ENCODE measurements around the gene CERS4.

- TF ChIP-seq CTCF (IDR thresholded peaks at IDR 0.05; ENCODE audit: control extremely low read depth in 1 of 3, insufficient read depth in 1 of 3, low read depth in 1 of 3, low read length in 3 of 3) (no peak), JUN (IDR thresholded peaks at IDR 0.05; ENCODE audit: low read depth, low read length) (no peak), ATF2 (IDR thresholded peaks at IDR 0.05; ENCODE audit: low read length) (no peak), POLR2A (IDR thresholded peaks at IDR 0.05; ENCODE audit: control extremely low read depth in 1 of 2, low read depth in 2 of 2, low read length in 2 of 2) (no peak), GTF2F1 (IDR thresholded peaks at IDR 0.05; ENCODE audit: borderline replicate concordance, low read depth, low read length) (no peak), PHF8 (conservative IDR thresholded peaks at IDR 0.05; ENCODE audit: low read depth, low read length) (no peak), ZNF274 (IDR thresholded peaks at IDR 0.05; ENCODE audit: borderline replicate concordance, extremely low read depth, low read length) (no peak), POLR2AphosphoS5 (IDR thresholded peaks at IDR 0.05; ENCODE audit: low read depth, low read length) (no peak)
These were observed 34.5 kb upstream of the CERS4 start for GRCh38 chr19:8174706-8175105.
